GM18951 (cell line): ENCODE data around the gene DNAH5.

ENCODE experiments used
- POLR2A ChIP-seq: IDR thresholded peaks from 4 replicates; pipeline ENCODE4 v1.6.1; 2011; ENCODE audit warnings: mild to moderate bottlenecking; ENCODE audit not compliant: insufficient read length, insufficient read depth; ENCODE audit errors: extremely low read depth
- in situ Hi-C: fragments of 300-500 bp; cut with MboI; formaldehyde crosslinking; loops from one replicate; pipeline ENCODE4 v1.12.0; 2022; ENCODE audit warnings: low sequenced_read_pairs, mixed read lengths, inconsistent platforms; ENCODE audit not compliant: unreplicated experiment

Gene DNAH5

DNA sequence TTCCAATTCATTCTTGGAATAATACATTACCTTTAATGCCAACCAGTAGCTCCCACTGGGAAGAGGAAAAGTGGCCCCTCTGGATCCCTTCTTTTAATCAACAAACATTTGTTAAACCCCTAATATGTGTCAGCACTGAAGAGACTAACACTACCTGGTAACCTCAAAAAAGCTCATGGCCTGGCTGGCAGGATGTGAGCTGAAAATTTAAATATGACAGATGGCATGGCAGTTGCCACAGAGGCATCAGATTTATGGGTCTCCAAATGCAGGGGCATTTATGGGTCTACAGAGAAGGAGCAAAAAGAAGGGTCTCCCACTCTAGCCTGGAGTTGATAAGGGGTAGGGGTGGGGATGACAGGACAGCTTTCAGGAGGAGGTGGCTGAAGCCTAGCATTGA lies 12.5 kb downstream of the DNAH5 start:
- no peak for TF ChIP-seq POLR2A
- in situ Hi-C loops: no loop called here

DNA sequence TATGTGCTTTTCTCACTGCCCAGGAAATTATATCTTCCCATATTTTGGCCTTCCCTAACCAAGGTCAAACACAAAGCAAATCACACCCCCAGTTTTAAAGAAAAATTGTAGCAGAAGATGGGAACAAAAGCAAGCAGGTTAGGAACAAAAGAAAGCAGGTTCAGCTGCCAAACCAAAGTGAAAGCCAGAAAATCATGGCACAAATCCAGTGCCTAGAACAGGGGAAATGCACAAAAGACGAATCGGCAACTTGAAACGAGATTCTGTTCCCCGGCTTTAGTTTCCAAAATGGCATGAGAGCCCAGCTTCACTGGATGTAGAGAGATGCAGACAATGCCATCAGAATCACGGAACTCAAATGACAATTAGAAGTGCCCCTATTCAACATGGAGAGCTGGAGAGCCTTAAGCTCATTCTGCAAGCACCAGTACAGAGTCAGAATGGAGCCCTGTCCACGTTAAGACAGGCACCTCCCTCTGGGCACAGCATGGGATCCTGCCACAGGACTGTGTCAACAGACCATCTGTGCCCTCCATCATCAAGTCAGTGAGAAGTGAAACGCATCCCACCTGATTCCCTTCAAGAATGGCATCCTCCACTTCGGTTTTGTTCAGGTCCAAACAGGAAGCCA lies 13.8 kb downstream of the DNAH5 start:
- no peak for TF ChIP-seq POLR2A
- in situ Hi-C loops: no loop called here

DNA sequence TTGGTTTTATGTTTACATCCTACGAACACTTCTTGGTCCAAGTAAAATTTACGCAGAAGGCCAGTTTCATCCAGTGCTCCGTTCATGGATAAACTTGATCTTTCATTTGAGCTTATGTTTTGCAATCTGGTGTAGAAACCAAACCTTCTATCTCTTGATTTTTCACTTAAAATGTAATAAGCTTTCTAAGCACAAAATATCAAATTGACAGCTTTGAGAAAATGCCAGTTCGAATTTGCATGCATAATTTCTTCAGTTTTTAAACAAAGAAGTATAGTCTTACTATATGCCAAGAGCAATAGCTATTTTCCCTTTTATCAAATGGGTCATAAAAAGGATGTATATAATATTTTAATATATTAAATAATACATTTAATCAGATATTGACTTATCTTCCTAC lies 17.8 kb downstream of the DNAH5 start:
- in situ Hi-C loops: no loop called here

DNA sequence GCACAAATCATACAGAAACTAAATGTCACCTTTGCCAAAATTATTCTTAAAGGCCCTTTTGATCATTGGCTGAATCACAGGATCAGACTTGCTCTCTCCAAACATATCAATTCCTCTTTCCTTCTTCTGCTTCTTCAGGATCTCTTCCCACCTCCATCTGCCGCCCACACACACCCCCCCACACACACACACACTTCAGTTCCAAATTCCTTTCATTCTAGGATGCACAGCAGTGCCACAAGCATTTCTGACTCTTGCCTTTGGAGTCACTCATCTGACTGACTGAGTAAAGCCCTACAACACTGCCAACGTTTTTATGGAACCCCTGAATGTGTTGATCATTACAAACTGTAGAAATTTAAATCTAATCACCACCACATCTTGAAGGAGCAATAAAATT lies 22.9 kb downstream of the DNAH5 start:
- TF ChIP-seq POLR2A: no peak
- in situ Hi-C loops: no loop called here

More for the DNA sequence above, 17.8 kb downstream of the DNAH5 start:
- TF ChIP-seq POLR2A: no peak

GRCh38 chr5:13919786-13920185 lies 24.7 kb downstream of the DNAH5 start:
- no peak for TF ChIP-seq POLR2A

GRCh38 chr5:13919087-13919486 lies 25.4 kb downstream of the DNAH5 start:
- in situ Hi-C loops: no loop called here

More at GRCh38 chr5:13919786-13920185, 24.7 kb downstream of the DNAH5 start:
- in situ Hi-C loops: no loop called here

GRCh38 chr5:13917061-13917460 lies 27.4 kb downstream of the DNAH5 start:
- in situ Hi-C loops: no loop called here
- no peak for TF ChIP-seq POLR2A

More at GRCh38 chr5:13919087-13919486, 25.4 kb downstream of the DNAH5 start:
- TF ChIP-seq POLR2A: no peak

DNA sequence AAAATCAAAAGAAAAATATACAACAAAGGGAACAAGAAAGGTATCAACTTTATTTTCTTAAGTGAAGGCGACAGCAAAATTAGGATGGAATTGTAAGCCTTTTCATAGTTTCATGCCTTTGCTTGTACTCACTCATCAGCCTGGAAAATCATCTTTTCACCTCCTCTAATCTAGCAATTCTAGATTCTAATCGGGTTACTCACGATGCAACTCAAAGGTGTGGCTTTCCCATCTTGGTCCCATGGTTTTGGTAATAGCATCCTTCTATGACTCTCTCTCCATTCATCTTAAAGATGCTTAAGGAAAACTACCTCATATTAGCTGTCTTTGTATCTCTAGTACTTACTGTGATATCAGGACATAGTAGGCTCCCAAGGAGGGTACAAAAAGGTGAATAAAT lies 30.5 kb downstream of the DNAH5 start:
- no peak for TF ChIP-seq POLR2A
- in situ Hi-C loops: no loop called here

DNA sequence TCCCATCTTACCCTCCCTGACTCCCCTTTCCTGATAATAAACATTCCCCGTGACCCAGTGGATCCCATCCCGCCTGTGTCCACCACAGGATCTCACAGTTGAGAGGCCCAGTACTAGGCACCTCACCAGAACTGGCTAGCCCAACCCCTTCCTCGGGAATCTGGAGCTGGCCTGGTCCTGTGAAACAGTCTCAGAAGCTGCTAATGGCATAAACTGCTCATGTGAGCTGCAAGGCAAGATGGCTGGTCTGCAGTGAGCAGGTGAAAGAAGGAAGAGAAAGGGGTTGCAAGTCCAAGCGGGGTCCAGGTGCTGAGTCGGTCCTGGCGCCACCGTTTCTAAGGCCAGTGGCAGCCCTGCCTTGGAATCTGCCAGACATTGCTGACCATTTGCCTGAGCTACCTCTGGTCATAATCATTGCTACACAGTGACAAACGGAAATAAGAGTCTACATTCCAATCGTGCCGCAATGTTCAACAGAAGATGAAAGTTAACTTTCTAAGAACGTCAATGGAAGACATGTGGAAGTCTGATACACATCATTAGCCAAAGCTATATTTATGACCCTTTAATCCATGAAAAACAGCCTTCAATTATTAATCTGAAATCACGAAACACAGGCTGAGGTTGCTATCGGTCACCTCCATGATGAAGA lies 33.7 kb downstream of the DNAH5 start:
- TF ChIP-seq POLR2A: no peak
- in situ Hi-C loops: no loop called here

GRCh38 chr5:13910201-13910600 lies 34.3 kb downstream of the DNAH5 start:
- in situ Hi-C loops: no loop called here
- TF ChIP-seq POLR2A: no peak

DNA sequence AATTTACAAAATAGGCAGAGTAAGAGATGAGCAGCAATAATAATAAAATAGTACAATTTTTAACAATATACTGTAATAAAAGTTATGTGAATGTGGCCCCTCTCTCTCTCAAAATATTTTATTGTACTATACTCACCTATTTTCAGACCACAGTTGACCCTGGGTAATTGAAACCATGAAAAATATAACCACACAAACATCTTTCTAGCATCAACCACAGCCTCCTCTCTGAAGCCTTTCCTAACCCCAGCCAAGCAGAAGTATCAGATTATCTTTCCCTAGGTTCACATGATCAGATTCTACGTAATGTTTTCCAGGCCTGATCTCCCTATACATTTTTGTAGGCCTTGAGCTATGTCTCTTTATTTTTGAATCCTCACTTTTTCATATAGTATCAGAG lies 35.2 kb downstream of the DNAH5 start:
- TF ChIP-seq POLR2A: no peak

GRCh38 chr5:13898569-13898968 lies 45.9 kb downstream of the DNAH5 start:
- in situ Hi-C loops: no loop called here
- no peak for TF ChIP-seq POLR2A

More for the DNA sequence above, 35.2 kb downstream of the DNAH5 start:
- in situ Hi-C loops: no loop called here

DNA sequence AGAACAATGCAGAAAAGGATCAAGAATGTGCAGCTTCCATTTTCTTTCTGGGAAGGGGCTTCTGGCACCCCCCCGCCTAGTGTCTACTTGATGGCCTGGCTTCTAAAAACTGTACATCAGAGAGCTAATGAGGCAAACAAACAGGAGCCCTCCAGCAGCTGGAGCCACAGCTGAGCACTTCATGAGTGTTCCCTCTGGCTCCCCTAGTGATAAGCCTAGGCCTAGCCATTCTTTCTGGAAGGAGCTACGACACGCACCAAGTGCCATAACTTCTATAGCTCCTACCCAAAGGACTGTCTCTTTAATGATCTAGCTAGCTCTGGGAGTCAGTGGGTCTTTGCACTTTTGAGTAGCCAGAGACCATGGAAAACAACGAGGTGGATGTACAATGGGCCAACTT lies 66.1 kb downstream of the DNAH5 start:
- in situ Hi-C loops: no loop called here
- TF ChIP-seq POLR2A: no peak

GRCh38 chr5:13866792-13867191 lies 77.7 kb downstream of the DNAH5 start:
- in situ Hi-C loops: no loop called here
- TF ChIP-seq POLR2A: no peak

GRCh38 chr5:13865312-13865711 lies 79.2 kb downstream of the DNAH5 start:
- in situ Hi-C loops: no loop called here
- TF ChIP-seq POLR2A: no peak

DNA sequence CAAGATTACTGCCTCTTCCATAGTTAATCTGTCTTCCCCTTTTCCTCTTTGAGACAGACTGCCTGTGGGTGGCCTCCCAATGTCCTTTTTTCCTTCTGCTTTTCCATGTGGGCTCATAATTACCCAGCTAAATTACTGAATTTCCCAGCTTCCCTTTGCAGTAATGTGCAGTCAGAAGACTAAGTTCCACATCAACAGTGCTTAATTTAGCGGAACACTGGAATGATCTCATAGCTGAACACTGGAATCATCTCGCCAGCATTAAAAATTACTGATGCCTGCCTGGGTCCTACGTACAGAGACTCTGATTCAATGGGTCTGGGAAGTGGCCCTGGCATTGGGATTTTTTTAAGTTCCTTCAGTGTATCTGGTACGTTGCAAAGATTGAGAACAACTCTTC lies 84.3 kb downstream of the DNAH5 start:
- TF ChIP-seq POLR2A: no peak
- in situ Hi-C loops: no loop called here
